CD14-positive monocyte (primary cell): Measurements from ENCODE around the gene TMEM86A. TPM values are rescaled to one million over a fixed set of nuclear protein-coding genes. Genes with fewer than 3 reads are reported as not detected.

Experiments
- DNase-seq, 3 donors: peaks; one replicate each; pipeline ENCODE4 v3.0.0-alpha.2; 2011 to 2022
- H2AFZ ChIP-seq: 2 replicates; pipeline ENCODE4 v1.6.0; 2012; ENCODE audit warnings: mild to moderate bottlenecking, low read depth, low read length, inconsistent platforms; ENCODE audit not compliant: insufficient read depth, poor library complexity, severe bottlenecking
- H3K27ac ChIP-seq, 2 donors: 1 replicate in 1 of 2; 2 replicates in 1 of 2; pipeline ENCODE4 v1.5.1; 2012 to 2013; ENCODE audit warnings: low read length in 2 of 2, control low read depth in 1 of 2, inconsistent platforms in 1 of 2, low read depth in 1 of 2, mild to moderate bottlenecking in 1 of 2
- H3K27me3 ChIP-seq, 2 donors: one replicate each; pipeline versions ENCODE4 v1.6.0 to v1.6.1; 2011 to 2013; ENCODE audit warnings: low read length in 2 of 2; ENCODE audit not compliant: control insufficient read depth in 2 of 2, insufficient read depth in 2 of 2
- H3K36me3 ChIP-seq, 2 donors: replicated peaks in 1 of 2; 1 replicate in 1 of 2; 2 replicates in 1 of 2; pipeline versions ENCODE4 v1.5.1 to v1.6.1; 2012 to 2013; ENCODE audit warnings: low read length in 2 of 2, control low read depth in 1 of 2, inconsistent platforms in 1 of 2, mild to moderate bottlenecking in 1 of 2; ENCODE audit not compliant: insufficient read depth in 2 of 2, control insufficient read depth in 1 of 2
- H3K4me1 ChIP-seq, 2 donors: 1 replicate in 1 of 2; 2 replicates in 1 of 2; pipeline versions ENCODE4 v1.5.1 to v1.6.1; 2012 to 2013; ENCODE audit warnings: low read length in 2 of 2, control low read depth in 1 of 2, inconsistent platforms in 1 of 2, mild to moderate bottlenecking in 1 of 2, moderate library complexity in 1 of 2; ENCODE audit not compliant: insufficient read depth in 2 of 2, control insufficient read depth in 1 of 2
- H3K4me2 ChIP-seq: replicated peaks from 2 replicates; pipeline ENCODE3; 2012; ENCODE audit warnings: low read length, moderate library complexity, mild to moderate bottlenecking; ENCODE audit not compliant: poor library complexity, severe bottlenecking; ENCODE audit errors: extremely low read depth
- H3K4me3 ChIP-seq, 3 experiments: fragments of 200-600 bp in 1 of 3; sonication (generic) in 1 of 3; replicated peaks in 1 of 3; 1 replicate in 2 of 3; 2 replicates in 1 of 3; pipeline ENCODE4 v1.5.1; 2011 to 2013; ENCODE audit warnings: low read length in 3 of 3, mild to moderate bottlenecking in 3 of 3, control low read depth in 2 of 3, low read depth in 2 of 3, inconsistent platforms in 1 of 3, moderate library complexity in 1 of 3
- H3K79me2 ChIP-seq: 2 replicates; pipeline ENCODE4 v1.6.0; 2012; ENCODE audit warnings: mild to moderate bottlenecking, control low read depth, inconsistent platforms, low read length, moderate library complexity; ENCODE audit not compliant: insufficient read depth
- H3K9ac ChIP-seq: 2 replicates; pipeline ENCODE4 v1.6.0; 2017; ENCODE audit warnings: low read length, mild to moderate bottlenecking; ENCODE audit not compliant: insufficient read depth, poor library complexity, severe bottlenecking
- H3K9me3 ChIP-seq, 2 donors: replicated peaks in 1 of 2; 1 replicate in 1 of 2; 2 replicates in 1 of 2; pipeline versions ENCODE4 v1.5.1 to v1.6.1; 2012 to 2013; ENCODE audit warnings: low read length in 2 of 2, control low read depth in 1 of 2; ENCODE audit not compliant: control insufficient read depth in 1 of 2, insufficient read depth in 1 of 2
- H4K20me1 ChIP-seq: 2 replicates; pipeline ENCODE4 v1.6.0; 2012; ENCODE audit warnings: mild to moderate bottlenecking, low read length, control low read depth, moderate library complexity; ENCODE audit not compliant: insufficient read depth
- H3K27ac Mint-ChIP-seq, 7 donors: one replicate each; pipeline ENCODE4 v1.8.0; 2020; ENCODE audit warnings: mild to moderate bottlenecking in 7 of 7, mixed read lengths in 7 of 7, moderate library complexity in 6 of 7, inconsistent platforms in 2 of 7
- H3K27me3 Mint-ChIP-seq, 3 donors: one replicate each; pipeline ENCODE4 v1.8.0; 2021 to 2022; ENCODE audit warnings: low read depth in 3 of 3, mild to moderate bottlenecking in 3 of 3, mixed read lengths in 3 of 3, moderate library complexity in 3 of 3, inconsistent platforms in 1 of 3
- H3K36me3 Mint-ChIP-seq, 2 donors: one replicate each; pipeline ENCODE4 v1.8.0; 2020; ENCODE audit warnings: mixed read lengths in 2 of 2, inconsistent platforms in 1 of 2, mild to moderate bottlenecking in 1 of 2
- H3K4me1 Mint-ChIP-seq: one replicate; pipeline ENCODE4 v1.8.0; 2020; ENCODE audit warnings: mild to moderate bottlenecking, mixed read lengths
- H3K4me3 Mint-ChIP-seq, 2 donors: one replicate each; pipeline ENCODE4 v1.8.0; 2020; ENCODE audit warnings: mild to moderate bottlenecking in 2 of 2, mixed read lengths in 2 of 2, moderate library complexity in 1 of 2
- H3K9me3 Mint-ChIP-seq, 7 donors: one replicate each; pipeline ENCODE4 v1.8.0; 2020 to 2022; ENCODE audit warnings: mixed read lengths in 7 of 7, mild to moderate bottlenecking in 6 of 7, moderate library complexity in 6 of 7, inconsistent platforms in 2 of 7
- WGBS: methylation state at CpG from one replicate; pipeline ENCODE4 v1.1.5; 2013; ENCODE audit warnings: missing lambda C conversion rate; ENCODE audit not compliant: insufficient coverage; 5-methylcytosine and 5-hydroxymethylcytosine counted together
- intact Hi-C, 2 donors: fragments of 100-400 bp; cut with micrococcal nuclease; formaldehyde crosslinking; loops; one replicate each; pipeline versions ENCODE4 v1.15.0 to v1.15.1; 2023
- polyA plus RNA-seq, 3 donors: library from polyadenylated mRNA; depleted of rRNA in 1 of 3; unstranded in 2 of 3; stranded (reverse) in 1 of 3; fragments of 300-500 nt in 2 of 3; fragments of >200 nt in 1 of 3; fragmentation: Illumina TruSeq in 2 of 3; gene quantifications; 1 replicate in 2 of 3; 2 replicates in 1 of 3; pipeline ENCODE4 v1.2.3, GENCODE V29; 2012 to 2021
- TF ChIP-seq, protein P1 (sequence below): fragments of 200-600 bp; IDR thresholded peaks from one replicate; pipeline ENCODE4 v1.8.0; 2022; ENCODE audit warnings: antibody characterized with exemption, mild to moderate bottlenecking

The TMEM86A gene
- polyA plus RNA-seq, 3 donors: 1.3 to 4.3 (median 3.5) TPM

DNA sequence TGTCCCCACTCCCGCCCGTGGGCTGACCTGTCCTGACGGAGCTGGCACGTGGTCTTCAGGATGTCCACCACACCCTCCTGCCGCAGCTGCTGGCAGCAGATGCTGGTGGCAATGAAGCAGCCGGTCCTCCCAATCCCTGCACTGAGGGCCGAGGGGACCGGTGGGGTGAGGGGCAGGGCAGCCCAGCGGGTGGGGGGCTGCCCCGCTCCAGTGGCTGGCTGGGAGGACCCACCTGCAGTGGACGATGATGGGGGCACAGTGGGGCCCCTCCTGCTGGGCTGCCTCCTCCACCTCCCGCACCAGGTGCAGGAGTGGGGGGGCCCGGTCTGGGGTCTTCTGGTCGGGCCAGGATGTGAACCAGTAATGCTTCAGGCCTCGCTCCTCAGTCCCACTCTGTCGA, 30.8 kb downstream of the TMEM86A start:
- intact Hi-C loops: no loop called here
- no peaks in the 10 kb centered on the region for H3K36me3 ChIP-seq

DNA sequence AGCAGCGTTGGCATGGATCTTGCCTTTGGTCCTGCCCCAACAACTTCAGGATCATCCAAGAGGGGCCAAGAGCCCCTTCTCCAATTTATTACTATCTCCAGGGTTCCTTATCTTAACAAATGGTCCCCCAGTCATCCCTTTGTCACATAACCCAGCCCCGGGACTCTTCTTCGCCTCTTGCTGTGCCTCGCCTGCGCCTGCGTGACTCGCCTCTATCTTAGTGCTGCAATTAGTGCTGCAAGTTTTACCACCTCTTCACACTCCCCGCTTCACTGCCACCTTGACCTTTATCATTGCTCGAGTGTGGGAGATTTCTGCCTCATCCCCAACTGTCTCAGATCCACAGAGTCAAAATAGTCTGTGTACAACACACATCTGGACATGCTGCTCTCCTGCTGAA, 31.4 kb downstream of the TMEM86A start:
- no peaks in the 10 kb centered on the region for H3K9me3 ChIP-seq
- no peak for DNase-seq
- H3K4me1 ChIP-seq: no peaks in the 10 kb centered on the region
- H3K36me3 ChIP-seq: no peaks in the 10 kb centered on the region
- intact Hi-C loops: loop anchor here in 1 of 2 donors (5.0 kb wide), 1 partner anchor 613 kb away; no protein-coding TSS in a partner anchor
- Mint-ChIP-seq H3K36me3 (no peaks in the 10 kb centered on the region), H3K4me3 (no peak overlapping the region), H3K27ac (no peak overlapping the region), H3K9me3 (no peaks in the 10 kb centered on the region), H3K27me3 (peaks cover 0 to 3% (median 0%) of the 10 kb centered on the region in 3 donors), H3K4me1 (peaks cover 4% of the 10 kb centered on the region)
- no peak overlapping the region for H3K27ac ChIP-seq
- no peak overlapping the region for H3K9ac ChIP-seq
- H2AFZ ChIP-seq: no peak overlapping the region
- TF ChIP-seq, protein P1, sequence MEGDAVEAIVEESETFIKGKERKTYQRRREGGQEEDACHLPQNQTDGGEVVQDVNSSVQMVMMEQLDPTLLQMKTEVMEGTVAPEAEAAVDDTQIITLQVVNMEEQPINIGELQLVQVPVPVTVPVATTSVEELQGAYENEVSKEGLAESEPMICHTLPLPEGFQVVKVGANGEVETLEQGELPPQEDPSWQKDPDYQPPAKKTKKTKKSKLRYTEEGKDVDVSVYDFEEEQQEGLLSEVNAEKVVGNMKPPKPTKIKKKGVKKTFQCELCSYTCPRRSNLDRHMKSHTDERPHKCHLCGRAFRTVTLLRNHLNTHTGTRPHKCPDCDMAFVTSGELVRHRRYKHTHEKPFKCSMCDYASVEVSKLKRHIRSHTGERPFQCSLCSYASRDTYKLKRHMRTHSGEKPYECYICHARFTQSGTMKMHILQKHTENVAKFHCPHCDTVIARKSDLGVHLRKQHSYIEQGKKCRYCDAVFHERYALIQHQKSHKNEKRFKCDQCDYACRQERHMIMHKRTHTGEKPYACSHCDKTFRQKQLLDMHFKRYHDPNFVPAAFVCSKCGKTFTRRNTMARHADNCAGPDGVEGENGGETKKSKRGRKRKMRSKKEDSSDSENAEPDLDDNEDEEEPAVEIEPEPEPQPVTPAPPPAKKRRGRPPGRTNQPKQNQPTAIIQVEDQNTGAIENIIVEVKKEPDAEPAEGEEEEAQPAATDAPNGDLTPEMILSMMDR: no peak
- no peak overlapping the region for H3K4me3 ChIP-seq
- no peaks in the 10 kb centered on the region for H3K79me2 ChIP-seq
- no peaks in the 10 kb centered on the region for H4K20me1 ChIP-seq
- WGBS: 96% methylated on average over 8 of the region's 9 CpGs
- no peaks in the 10 kb centered on the region for H3K27me3 ChIP-seq
- H3K4me2 ChIP-seq: no peak overlapping the region

More for the DNA sequence above, 30.8 kb downstream of the TMEM86A start:
- DNase-seq: no peak
- no peak overlapping the region for H3K4me3 ChIP-seq
- Mint-ChIP-seq H3K36me3 (no peaks in the 10 kb centered on the region), H3K27ac (no peak overlapping the region), H3K9me3 (no peaks in the 10 kb centered on the region), H3K4me3 (peak overlapping the region in 1 of 2 donors; percentile 9), H3K27me3 (peaks cover 0 to 4% (median 0%) of the 10 kb centered on the region in 3 donors), H3K4me1 (peaks cover 4% of the 10 kb centered on the region)
- H3K79me2 ChIP-seq: no peaks in the 10 kb centered on the region
- no peak overlapping the region for H2AFZ ChIP-seq
- TF ChIP-seq, protein P1: no peak
- no peak overlapping the region for H3K4me2 ChIP-seq
- H3K9me3 ChIP-seq: no peaks in the 10 kb centered on the region
- no peak overlapping the region for H3K9ac ChIP-seq
- no peaks in the 10 kb centered on the region for H4K20me1 ChIP-seq
- H3K27me3 ChIP-seq: no peaks in the 10 kb centered on the region
- H3K27ac ChIP-seq: no peak overlapping the region
- H3K4me1 ChIP-seq: no peaks in the 10 kb centered on the region
- 97% methylated on average over 11 of the region's 16 CpGs for WGBS
